ENCODE results near the gene MPEG1.

MPEG1 gene

DNA sequence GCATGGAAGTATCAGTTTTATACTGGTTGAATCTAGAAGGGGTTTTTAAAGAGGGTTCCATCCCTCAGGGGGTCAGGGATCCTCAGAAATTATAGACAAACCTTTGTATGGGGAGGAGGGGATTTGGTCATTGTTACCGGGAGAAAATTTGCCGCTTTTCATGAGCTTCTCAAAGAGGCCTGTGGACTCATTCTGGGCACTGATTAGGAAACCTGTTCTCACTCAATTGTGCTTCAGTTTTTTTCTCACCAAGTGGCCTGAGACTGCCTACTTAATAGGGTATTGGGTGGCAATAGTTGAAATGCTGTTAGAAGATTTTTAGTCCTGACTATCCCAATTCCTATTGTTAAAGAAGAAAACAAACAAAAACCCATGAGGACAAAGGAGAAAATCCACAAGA lies 14.0 kb downstream of the MPEG1 start:
- Histone ChIP-seq H3K79me2 (no peaks in the 10 kb centered on the region), H3K36me3 (ENCODE audit: control insufficient read depth, insufficient read depth, low read length) (no peaks in the 10 kb centered on the region), H3K27ac (no peak overlapping the region)

DNA sequence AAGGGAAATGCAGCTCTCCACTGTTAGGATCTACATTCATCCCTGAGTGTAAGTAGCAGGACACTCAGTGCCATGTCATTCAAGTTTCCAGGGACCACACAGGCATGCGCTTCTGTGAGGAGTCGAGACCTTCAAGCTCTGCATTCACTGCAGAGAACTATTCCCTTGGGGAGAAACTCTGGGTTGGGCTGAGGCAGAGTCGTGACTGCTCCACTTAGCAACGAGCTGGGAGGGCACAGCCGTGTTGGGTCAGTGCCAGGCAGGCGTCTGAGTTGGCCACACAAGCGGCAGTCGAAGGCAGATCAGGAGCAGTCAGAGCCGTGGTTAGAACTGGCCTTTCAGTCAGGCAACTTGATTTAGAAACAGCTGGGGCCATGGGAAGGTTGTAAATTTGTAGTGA lies 14.7 kb downstream of the MPEG1 start:
- no peak overlapping the region for H3K27ac ChIP-seq
- TF ChIP-seq CTCF (IDR thresholded peaks at IDR 0.05) = no peak
- no peaks in the 10 kb centered on the region for H3K79me2 ChIP-seq
- H3K27me3 ChIP-seq (ENCODE audit: control insufficient read depth, insufficient read depth, low read length) = no peaks in the 10 kb centered on the region
- H3K9ac ChIP-seq = no peak overlapping the region
- H3K4me1 ChIP-seq = no peaks in the 10 kb centered on the region
- H2AFZ ChIP-seq = no peak overlapping the region
- no peak overlapping the region for H3K4me2 ChIP-seq (ENCODE audit: low read length)
- no peaks in the 10 kb centered on the region for H3K9me3 ChIP-seq (ENCODE audit: control insufficient read depth, low read length)
- no peak overlapping the region for H3K4me3 ChIP-seq (ENCODE audit: low read depth, low read length)
- no peaks in the 10 kb centered on the region for H3K36me3 ChIP-seq (ENCODE audit: control insufficient read depth, insufficient read depth, low read length)

More for the DNA sequence above, 14.0 kb downstream of the MPEG1 start:
- Histone ChIP-seq H3K27me3 (ENCODE audit: control insufficient read depth, insufficient read depth, low read length) (no peaks in the 10 kb centered on the region), H3K9ac (no peak overlapping the region), H3K4me2 (ENCODE audit: low read length) (no peak overlapping the region), H3K4me1 (no peaks in the 10 kb centered on the region), H2AFZ (no peak overlapping the region), H3K4me3 (ENCODE audit: low read depth, low read length) (no peak overlapping the region), H3K9me3 (ENCODE audit: control insufficient read depth, low read length) (no peaks in the 10 kb centered on the region)
- no peak for TF ChIP-seq CTCF (IDR thresholded peaks at IDR 0.05)

GRCh38 chr11:59196777-59197176 lies 15.9 kb downstream of the MPEG1 start:
- H3K4me3 ChIP-seq (ENCODE audit: low read depth, low read length) = no peak overlapping the region
- H3K36me3 ChIP-seq (ENCODE audit: control insufficient read depth, insufficient read depth, low read length) = no peaks in the 10 kb centered on the region
- H3K9me3 ChIP-seq (ENCODE audit: control insufficient read depth, low read length) = no peaks in the 10 kb centered on the region
- no peak overlapping the region for H3K9ac ChIP-seq
- H3K4me1 ChIP-seq = no peaks in the 10 kb centered on the region
- no peaks in the 10 kb centered on the region for H3K79me2 ChIP-seq
- H3K4me2 ChIP-seq (ENCODE audit: low read length) = no peak overlapping the region
- H3K27ac ChIP-seq = no peak overlapping the region
- no peak for TF ChIP-seq CTCF (IDR thresholded peaks at IDR 0.05)
- H2AFZ ChIP-seq = no peak overlapping the region
- H3K27me3 ChIP-seq (ENCODE audit: control insufficient read depth, insufficient read depth, low read length) = no peaks in the 10 kb centered on the region

GRCh38 chr11:59195586-59195985 lies 17.1 kb downstream of the MPEG1 start:
- no peak overlapping the region for H3K27ac ChIP-seq
- H3K4me3 ChIP-seq (ENCODE audit: low read depth, low read length) = no peak overlapping the region
- no peaks in the 10 kb centered on the region for H3K36me3 ChIP-seq (ENCODE audit: control insufficient read depth, insufficient read depth, low read length)
- no peaks in the 10 kb centered on the region for H3K4me1 ChIP-seq
- H3K9ac ChIP-seq = no peak overlapping the region
- H3K79me2 ChIP-seq = no peaks in the 10 kb centered on the region
- no peaks in the 10 kb centered on the region for H3K27me3 ChIP-seq (ENCODE audit: control insufficient read depth, insufficient read depth, low read length)
- H2AFZ ChIP-seq = no peak overlapping the region
- no peaks in the 10 kb centered on the region for H3K9me3 ChIP-seq (ENCODE audit: control insufficient read depth, low read length)
- no peak overlapping the region for H3K4me2 ChIP-seq (ENCODE audit: low read length)
- TF ChIP-seq CTCF (IDR thresholded peaks at IDR 0.05) = no peak

DNA sequence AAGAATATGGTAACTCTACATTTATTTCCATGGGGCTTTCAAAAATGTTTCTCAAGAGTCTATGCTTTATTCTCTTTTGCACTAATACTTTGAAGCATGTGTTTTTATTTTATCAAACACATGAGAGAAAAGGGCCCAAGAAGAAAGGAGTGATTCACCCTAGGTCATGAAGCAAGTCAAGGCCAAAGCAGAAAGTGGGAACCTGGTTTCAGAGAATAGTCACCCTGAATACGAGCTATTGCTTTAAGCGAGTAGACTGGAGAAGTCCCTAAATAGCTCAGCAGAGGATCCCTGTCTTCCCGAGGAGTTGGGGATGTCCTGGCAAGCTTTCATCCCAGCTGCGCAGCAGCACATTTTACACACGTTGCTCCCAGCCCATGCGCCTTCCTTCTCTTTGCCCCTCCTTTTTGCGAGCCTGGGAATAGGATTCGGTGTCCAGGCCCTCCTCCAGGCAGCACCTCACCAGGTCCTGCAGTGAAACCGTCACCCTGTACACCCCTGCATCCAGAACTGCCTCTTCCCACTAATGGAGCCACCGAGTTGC lies 19.1 kb downstream of the MPEG1 start:
- Histone ChIP-seq H3K27me3 (ENCODE audit: control insufficient read depth, insufficient read depth, low read length) (no peaks in the 10 kb centered on the region), H3K79me2 (no peaks in the 10 kb centered on the region), H3K4me2 (ENCODE audit: low read length) (no peak overlapping the region), H3K27ac (no peak overlapping the region), H3K4me1 (no peaks in the 10 kb centered on the region), H3K36me3 (ENCODE audit: control insufficient read depth, insufficient read depth, low read length) (no peaks in the 10 kb centered on the region), H2AFZ (no peak overlapping the region), H3K4me3 (ENCODE audit: low read depth, low read length) (no peak overlapping the region), H3K9ac (no peak overlapping the region), H3K9me3 (ENCODE audit: control insufficient read depth, low read length) (no peaks in the 10 kb centered on the region)
- TF ChIP-seq CTCF (IDR thresholded peaks at IDR 0.05) = no peak

Data from parathyroid adenoma (tissue), 2 donors.